DMS53 (cell line): ENCODE data around the gene SCP2.

Experiments used
- DNase-seq: peaks from one replicate; lab custom pipeline; 2025; lab: John Stamatoyannopoulos, UW

Gene SCP2, protein sequence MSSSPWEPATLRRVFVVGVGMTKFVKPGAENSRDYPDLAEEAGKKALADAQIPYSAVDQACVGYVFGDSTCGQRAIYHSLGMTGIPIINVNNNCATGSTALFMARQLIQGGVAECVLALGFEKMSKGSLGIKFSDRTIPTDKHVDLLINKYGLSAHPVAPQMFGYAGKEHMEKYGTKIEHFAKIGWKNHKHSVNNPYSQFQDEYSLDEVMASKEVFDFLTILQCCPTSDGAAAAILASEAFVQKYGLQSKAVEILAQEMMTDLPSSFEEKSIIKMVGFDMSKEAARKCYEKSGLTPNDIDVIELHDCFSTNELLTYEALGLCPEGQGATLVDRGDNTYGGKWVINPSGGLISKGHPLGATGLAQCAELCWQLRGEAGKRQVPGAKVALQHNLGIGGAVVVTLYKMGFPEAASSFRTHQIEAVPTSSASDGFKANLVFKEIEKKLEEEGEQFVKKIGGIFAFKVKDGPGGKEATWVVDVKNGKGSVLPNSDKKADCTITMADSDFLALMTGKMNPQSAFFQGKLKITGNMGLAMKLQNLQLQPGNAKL

DNA sequence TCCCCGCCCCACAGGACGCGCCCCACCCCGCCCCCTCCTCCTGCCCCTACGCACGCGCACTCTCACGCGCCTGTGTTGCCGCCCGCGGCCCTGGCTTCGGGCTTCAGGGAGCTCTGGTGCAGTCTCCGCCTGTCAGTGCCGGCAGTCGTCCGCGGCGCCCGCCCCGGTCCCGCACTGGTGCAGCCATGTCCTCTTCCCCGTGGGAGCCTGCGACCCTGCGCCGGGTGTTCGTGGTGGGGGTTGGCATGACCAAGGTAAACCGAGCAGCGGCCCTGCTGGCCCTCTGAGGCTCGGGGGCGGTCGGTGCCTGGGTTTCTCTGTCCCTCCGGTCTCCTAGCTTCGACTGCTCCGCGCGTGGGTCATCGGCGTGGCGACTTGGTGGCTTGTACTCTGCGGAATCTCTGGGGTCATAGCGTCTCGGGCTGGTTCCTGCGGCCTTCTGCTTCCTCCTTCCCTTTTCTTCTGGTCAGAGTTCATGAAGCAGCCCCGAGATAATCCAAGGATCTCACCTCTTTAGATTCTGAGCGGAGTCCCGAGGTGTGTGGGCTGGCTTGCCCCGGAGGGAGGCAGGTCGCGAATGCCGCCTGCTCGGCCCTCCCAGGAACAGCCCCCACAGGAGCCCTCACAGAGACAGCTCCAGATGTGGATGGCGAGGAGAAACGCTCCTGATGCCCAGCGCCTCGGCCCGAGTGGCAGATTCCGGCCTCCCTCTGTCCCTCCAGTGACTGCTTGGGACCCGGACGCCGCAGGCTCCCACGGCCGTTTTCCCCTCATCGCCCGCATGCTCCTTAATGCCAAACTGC, at the start of gene SCP2:
TSS of gene SCP2 (plus strand) at position 65 of the 803 bp plus-strand sequence. CDS start at position 186, 121 bp downstream.
- peak; percentile 94 for DNase-seq

DNA sequence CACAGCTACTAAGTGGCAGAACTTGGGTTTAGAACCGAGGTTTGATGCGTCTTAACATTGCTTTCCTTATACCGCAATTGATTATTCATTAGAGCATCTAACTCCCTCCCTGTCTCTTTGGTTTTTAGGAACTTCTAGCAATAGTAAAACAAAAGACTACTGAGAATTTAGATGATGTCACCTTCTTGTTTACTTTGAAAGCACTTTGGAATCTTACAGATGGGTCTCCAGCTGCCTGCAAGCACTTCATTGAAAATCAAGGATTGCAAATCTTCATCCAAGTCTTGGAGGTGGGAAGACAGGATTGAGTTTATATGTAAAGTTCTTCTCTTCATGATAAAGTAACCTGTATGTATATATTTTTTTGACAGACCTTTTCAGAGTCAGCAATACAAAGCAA, 49.5 kb upstream of the SCP2 start:
- DNase-seq: no peak

DNA sequence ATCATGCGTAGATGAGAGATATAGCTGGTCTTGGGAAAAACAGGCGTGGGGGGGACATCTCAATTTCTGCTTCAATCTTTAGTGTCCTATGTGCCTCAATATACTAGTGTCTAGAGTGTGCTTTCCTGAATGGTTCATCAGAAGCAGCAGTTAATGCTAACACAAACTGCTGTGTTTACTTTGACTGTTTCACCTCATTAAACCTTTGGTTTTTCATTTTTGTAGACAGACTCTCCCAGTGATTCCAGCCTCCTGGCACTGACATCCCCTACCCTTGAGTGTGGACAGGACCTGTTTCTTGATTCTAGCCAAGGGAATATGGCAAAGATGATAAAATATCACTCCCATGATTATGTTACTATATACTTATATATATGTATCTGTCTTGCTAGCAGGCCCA, 46.9 kb upstream of the SCP2 start:
- DNase-seq: peak; percentile 51

DNA sequence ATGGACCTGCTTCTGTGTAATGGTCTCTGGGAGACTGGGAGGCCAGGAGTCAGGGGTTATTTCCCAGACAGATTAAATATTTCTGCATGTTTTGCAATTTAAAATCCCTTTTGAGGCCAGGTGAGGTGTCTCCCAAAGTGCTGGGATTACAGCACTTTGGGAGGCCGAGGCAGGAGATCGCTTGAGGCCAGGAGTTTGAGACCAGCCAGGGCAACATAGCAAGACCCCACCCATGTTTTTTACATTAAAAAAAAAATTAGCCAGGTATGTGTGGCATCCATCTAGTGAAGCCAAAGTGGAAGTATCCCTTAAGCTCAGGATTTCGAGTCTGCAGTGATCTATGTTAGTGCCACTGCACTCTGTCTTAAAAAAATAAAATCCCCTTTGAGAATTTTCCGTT, 39.6 kb upstream of the SCP2 start:
- no peak for DNase-seq

DNA sequence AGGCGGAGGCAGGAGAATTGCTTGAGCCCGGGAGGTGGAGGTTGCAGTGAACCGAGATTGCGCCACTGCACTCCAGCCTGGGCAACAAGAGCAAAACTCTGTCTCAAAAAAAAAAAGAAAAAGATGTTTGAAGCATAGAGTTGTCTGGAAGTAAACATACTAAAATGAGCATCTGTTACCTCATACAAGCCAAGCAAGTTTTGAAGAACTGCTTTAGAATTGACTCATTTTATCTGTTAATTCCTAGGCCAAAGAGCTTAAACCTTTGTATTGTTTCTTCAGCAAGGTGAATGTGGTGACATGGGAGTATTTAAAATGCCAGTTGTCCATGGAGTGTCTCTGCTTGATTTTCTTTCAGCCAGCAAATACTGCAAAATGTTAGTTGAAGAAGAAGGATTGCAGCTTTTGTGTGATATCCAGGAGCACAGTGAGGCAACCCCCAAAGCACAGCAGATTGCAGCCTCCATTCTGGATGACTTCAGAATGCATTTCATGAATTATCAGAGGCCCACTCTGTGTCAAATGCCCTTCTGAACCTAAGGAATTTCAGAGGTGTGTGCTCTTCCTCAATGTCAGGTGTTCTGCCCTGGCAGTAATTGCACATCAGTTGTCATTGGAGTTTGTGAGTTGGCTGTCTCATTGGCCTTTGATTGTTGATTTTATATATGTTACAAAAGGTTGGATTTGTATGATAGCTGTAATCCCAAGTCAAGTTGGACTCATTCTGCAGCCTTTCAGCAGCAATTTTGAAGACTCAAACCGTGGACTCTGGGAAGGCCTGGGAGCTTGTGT, 34.5 kb upstream of the SCP2 start:
- DNase-seq: no peak

DNA sequence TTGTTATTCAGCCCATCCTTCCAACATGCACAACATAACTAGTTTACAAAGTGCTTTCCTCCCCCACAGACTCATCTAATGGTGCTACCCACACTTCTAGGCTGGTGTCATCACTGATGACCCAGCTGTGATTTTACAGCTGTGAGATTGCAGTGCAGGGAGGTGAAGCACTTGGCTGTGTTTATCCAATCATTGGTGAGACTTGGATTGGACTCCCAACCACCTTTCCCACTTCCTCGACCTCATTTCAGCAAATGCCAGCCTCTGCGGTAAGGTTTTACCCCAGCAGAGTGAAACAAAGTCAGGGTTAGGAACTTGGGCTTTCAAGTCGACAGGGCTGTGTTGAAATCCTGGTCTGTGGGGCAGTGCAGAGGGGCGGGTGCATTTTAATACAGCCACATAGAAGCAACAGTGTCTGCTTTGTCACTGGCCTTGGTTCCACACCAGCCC, 27.6 kb upstream of the SCP2 start:
- DNase-seq: no peak

DNA sequence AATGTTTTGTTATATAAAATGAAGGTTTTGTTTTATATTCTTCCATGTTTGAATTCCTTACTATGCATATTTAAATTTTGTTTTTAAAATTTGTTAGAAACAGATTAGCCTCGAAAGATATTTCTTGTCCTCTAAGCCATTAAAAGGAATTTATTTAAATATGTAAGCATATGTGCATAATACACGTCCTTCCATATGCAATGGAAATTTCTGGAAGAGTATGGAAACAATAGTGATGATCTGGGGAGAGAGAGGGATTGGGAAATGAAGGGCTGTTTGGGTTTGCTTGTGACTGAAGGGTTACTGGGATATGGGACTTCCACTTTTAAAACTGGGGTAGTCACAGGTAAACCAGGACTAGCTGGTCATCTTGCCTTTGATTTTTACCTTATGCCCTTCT, 26.7 kb upstream of the SCP2 start:
- no peak for DNase-seq

DNA sequence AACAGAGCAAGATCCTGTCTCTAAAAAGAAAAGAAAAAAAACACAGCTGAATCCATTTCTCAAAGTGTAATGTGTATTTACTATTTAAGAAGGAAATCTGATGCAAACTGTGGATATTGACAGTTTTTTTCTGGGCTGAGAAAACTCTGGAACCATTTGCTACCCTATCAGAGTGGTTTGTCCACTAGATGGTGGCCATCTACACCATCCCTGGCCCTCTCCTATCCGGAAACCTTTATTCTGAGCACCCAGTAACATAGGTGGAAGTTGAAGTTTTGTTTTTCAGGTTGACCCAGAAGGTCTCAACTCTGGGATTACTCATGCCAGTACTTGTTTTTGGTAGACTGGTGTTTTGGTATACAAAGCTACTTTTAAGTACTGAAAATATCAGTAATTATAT, 25.7 kb upstream of the SCP2 start:
- no peak for DNase-seq

DNA sequence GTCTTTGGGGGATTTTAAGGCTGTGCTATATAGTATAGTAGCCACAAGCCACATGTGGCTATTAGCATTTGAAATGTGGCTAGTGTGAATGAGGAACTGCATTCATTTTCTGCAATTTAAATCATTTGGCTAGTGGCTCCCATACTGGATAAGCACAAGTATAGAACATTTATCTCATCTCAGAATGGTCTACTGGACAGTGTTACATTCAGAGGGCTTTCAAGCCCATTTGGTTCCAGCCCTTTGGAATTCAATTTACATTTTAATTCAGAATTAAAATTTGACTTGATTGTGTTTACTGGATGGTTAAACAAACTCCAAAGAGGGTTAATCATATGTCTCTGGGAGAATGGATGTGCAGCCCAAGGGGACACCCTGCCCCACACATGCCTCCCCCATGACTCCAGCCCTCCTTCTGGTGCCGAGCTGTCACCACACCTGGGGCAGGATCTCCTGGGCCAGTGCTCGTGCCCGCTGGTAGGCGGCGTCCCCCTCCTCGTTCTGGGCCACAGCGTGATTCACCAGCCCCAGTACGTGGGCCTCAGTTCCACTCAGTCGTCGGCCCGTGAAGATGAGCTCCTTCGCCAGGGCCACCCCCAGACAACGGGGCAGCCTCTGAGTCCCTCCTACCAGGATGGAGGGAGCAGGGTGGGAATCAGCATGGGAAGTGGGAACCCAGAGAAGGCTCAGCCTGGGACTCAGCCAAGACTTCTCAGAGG, 22.7 kb upstream of the SCP2 start:
- DNase-seq: no peak

DNA sequence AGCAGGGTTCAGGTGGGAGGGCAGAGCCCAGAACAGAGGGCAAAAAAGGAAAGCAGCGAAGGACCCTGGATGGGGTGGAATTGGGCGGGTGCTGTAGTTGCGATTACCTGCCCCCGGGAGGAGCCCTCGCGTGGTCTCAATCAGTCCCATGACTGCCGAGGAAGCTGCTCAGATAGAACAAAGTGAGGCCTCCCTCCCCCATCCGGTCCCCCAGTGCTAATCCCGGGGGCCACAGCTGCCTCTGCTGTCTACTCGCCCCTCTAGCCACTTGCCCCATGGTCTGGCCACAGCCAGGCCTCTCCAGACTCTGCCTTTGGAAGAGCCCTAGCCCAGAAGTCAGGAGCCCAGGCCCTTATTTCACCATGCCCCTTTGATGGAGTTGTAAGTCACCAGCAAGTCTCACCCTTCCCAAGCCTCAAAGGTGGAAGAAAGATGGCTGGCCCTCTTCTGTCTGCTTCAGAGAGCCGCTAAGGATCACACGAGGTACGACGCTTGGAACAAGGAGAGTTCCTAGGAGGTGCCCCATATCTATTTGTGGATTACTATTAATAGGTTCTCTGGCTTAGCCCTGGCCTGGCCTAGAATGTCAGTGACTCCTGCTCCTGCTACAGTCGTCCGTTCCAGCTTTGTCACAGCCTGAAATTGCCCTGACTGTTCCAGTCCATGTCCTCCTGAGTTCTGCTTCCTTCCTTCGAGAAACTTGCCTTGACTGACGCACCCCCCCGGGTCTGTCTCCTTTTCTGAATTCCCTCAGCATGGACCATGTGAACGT, 22.0 kb upstream of the SCP2 start:
- DNase-seq: peak; percentile 65

DNA sequence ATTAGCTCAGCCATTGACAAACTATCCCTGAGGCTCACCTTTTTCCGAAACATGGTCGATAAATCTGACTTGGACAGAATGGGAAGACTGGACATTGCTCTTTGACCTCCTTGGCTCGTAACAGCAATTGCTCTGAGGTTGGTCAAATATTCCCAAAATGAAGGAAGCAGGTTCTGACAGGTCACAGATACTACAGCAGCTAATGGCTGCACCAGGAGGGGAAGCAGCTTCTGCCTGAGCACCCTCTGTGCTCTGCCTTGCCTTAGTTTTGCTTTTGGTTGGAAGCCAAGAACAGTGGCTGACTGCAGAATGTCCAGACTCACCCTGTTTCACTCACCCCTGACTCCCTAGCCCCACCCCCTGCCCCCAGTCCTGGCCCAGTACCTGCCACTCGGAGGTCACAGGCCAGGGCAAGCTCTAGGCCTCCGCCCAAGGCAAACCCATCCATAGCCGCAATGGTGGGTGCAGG, 20.9 kb upstream of the SCP2 start:
- DNase-seq: no peak

DNA sequence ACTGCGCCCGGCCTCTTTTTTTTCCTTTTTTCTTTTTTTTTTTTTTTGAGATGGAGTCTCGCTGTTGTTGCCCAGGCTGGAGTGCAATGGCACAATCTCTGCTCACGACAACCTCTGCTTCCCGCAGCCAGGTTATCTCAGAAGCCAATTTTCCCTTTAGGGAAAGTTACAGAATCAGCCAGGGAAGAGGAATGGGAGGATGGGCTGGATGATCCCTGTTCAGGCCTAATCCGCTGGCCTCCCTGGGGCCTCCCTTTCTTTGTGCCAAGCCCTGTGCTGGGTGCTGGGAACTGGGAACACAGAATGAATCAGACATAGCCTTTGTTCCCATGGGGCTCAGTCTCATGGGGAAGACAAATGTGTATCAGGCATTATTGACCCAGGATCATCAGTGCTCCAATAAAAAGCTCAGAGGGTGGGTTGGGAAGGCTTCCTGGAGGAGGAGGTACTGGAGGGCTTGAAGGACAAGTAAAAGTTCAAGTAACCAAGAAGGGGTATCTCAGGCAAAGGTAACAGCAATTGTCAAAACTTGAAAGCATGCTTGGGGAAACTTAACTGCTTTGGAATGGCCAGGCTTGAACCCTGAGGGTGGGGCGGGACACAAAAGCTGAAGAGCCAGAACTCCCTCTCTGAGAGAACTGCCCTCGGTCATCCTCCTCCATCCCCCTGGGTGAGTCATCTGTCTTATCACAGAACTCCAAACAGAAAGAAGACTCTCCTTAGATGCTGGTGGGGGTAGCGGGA, 19.8 kb upstream of the SCP2 start:
- no peak for DNase-seq

DNA sequence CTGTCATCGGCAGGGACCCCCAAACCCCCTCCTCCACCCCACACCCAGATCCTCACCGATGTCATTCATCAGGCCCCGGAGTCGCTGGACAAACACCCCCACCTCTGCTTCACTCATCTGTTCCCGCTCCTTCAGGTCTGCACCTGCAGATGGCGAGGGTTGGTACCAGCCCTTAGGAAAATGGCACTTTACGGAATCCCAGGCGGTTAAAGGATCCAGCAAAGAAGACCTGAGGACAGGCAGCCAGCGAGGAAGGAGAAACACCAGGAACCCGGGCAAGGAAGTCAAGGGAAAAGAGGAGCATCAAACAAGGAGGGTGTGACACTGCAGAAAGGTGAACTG, 19.3 kb upstream of the SCP2 start:
- DNase-seq: no peak

DNA sequence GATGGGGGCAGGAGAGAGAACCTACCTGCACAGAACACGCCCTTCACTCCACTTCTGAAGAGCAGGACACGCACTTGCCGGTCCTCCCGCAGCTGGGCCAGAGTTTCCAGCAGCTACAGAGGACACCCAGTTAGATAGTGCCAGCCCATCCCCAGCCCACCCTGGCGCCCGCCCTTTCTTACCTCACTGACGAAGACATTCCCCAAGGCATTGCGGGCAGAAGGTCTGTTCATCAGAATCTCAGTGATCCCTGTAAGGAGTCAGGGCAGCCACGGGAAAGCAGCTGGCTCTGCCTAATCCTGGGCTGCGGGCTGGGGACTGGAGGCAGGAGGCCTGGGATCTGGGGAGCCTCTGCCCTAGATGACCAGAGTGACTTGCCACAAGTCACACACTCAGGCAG, 15.5 kb upstream of the SCP2 start:
- DNase-seq: no peak

DNA sequence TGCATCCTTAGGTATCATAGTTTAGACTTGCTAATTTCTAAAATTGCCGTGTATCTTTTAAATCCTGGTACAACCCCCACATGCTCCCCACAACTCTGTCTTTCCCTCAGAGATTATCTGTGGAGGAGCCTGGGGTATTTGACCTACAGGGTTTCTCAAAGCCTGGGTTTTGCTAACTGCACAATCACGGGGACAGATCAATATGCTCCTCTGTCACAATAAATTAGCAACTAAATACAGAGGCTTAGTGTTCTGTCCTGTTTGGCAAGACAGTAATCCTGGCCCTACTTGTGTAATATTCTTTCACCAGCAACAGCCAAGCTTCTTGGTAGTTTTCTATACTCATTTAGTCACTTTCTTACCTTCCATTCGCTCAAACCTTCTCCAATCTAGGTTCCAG, 14.1 kb upstream of the SCP2 start:
- DNase-seq: no peak

DNA sequence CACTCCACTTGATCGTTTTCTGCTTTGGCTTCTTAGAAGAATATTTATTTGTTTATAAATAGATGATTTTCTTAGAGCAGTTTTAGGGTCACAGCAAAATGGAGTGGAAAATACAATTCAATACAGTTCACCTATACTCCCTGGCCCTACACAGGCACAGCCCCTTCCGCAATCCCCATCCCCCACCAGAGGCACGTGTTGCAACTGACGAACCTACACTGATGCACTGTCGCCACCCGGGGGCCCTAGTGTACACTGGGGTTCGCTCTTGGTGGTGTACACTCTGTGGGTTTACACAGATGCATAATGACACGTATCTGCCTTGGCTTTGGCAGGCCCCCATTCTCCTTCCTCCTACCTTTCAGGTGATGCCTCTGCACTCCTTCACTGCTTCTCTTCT, 13.5 kb upstream of the SCP2 start:
- peak; percentile 23 for DNase-seq

DNA sequence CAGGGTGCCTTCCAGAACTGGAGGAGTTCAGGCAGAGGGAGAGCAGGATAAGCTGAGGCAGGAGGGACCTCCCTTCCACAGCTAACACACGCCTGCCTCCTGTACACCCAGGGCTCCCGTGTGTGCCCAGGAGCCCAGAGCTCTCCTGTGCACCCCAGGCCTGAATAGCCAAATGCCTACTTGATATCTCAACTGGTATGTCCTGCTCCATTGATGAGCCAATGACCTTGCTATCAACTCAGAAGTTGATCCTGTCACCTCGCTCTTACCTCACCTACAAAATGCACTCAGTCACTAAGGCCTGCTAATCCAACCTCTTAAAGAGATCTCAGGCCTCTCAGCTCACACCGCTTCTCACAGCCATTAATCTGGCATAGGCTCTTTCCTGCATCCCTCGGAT, 12.6 kb upstream of the SCP2 start:
- no peak for DNase-seq

DNA sequence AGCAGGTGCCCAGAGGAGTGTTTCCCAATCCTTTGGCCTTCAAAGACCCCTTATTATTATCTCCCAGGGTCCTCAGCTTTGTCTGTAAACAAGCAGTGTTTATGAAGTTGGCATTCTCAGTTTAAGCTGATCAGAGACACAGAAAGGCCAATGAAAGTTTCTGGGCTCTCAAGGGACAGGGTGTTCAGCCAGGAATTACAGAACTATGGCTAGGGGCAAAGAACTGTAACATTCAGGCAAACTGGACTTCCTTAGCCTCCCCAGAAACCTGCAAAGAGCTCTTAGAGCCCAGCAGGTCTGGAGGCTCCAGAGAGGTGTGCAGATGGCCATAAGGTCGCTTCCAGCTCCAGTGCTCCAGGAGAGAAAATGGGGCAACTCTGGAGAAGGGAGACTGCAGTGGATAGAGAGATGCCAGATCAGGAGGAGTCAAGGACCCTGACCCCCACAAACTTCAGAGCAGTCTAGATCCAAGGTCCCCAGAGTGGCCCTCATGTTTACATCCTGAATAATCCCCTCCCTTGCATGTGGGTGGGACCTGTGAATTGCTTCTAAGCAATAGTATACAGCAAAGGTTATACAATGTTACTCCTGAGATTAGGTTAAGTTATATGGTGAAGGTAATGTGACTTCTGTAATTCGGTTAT, 11.7 kb upstream of the SCP2 start:
- DNase-seq: no peak

DNA sequence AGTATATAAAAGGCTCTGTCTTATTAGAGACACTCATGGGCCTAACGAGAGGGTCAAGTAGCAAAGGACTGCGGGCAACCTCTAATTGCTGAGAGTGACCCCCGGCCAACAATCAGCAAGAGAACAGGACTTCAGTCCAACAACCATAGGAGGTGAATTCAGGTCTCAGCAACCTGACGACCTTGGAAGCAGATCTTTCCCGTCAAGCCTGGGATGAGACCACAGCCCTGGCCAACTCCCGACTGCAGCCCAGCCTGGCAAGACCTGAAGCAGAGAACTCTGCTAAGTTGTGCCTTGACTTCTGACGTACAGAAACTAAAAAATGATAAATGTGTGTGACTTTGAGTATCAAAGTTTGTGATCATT, 11.2 kb upstream of the SCP2 start:
- DNase-seq: no peak
